NCI-H2029 (cell line): ENCODE measurements around the gene GRIK3.
"Not testable (repeated sequence)": the region's sequence is repeated elsewhere in the genome, so short reads cannot be mapped to it uniquely, and the experiment has no call there.

Experiments used
- DNase-seq: peaks from one replicate; lab custom pipeline; 2025; lab: John Stamatoyannopoulos, UW

Gene GRIK3

GRCh38 chr1:36909359-36909758 lies 125.0 kb downstream of the GRIK3 start:
- DNase-seq = not testable (repeated sequence)

GRCh38 chr1:36908096-36908495 lies 126.2 kb downstream of the GRIK3 start:
- no peak for DNase-seq

- no peak for DNase-seq
Measured at GRCh38 chr1:36906555-36906954, 127.8 kb downstream of the GRIK3 start.

GRCh38 chr1:36905941-36906340 lies 128.4 kb downstream of the GRIK3 start:
- DNase-seq = no peak

GRCh38 chr1:36900128-36900527 lies 134.2 kb downstream of the GRIK3 start:
- no peak for DNase-seq

GRCh38 chr1:36897813-36898212 lies 136.5 kb downstream of the GRIK3 start:
- not testable (repeated sequence) for DNase-seq

- DNase-seq = no peak
Measured at GRCh38 chr1:36894824-36895223, 139.5 kb downstream of the GRIK3 start.

- no peak for DNase-seq
Measured at GRCh38 chr1:36890776-36891175, 143.5 kb downstream of the GRIK3 start.

GRCh38 chr1:36889478-36890226 lies 144.7 kb downstream of the GRIK3 start:
- DNase-seq = no peak

- DNase-seq = no peak
Measured at GRCh38 chr1:36888811-36889477, 145.4 kb downstream of the GRIK3 start.

- no peak for DNase-seq
Measured at GRCh38 chr1:36885540-36886357, 148.6 kb downstream of the GRIK3 start.

- no peak for DNase-seq
Measured at GRCh38 chr1:36884801-36885200, 149.5 kb downstream of the GRIK3 start.

GRCh38 chr1:36884029-36884701 lies 150.2 kb downstream of the GRIK3 start:
- no peak for DNase-seq

GRCh38 chr1:36883315-36883949 lies 150.9 kb downstream of the GRIK3 start:
- DNase-seq = no peak

- DNase-seq = no peak
Measured at GRCh38 chr1:36882536-36883285, 151.6 kb downstream of the GRIK3 start.

GRCh38 chr1:36881541-36881940 lies 152.8 kb downstream of the GRIK3 start:
- no peak for DNase-seq

- DNase-seq = no peak
Measured at GRCh38 chr1:36881068-36881405, 153.3 kb downstream of the GRIK3 start.

GRCh38 chr1:36880155-36881067 lies 153.9 kb downstream of the GRIK3 start:
- no peak for DNase-seq

GRCh38 chr1:36879613-36880012 lies 154.7 kb downstream of the GRIK3 start:
- DNase-seq = no peak

GRCh38 chr1:36876990-36877389 lies 157.3 kb downstream of the GRIK3 start:
- no peak for DNase-seq
